Panc1 (cell line): Measurements from ENCODE around the gene CT45A1. TPM values are rescaled to one million over a fixed set of nuclear protein-coding genes. Genes with fewer than 3 reads are reported as not detected.
"Not testable (repeated sequence)": the region's sequence is repeated elsewhere in the genome, so short reads cannot be mapped to it uniquely, and the experiment has no call there.

Experiments
- ATAC-seq: fragments of 200-7000 bp; cut with Tn5 transposase; 2 replicates; pipeline ENCODE4 v1.9.1; 2020; ENCODE audit warnings: mild to moderate bottlenecking, moderate library complexity
- Bru-seq: library from RNA; stranded (reverse); fragments of 400-500 nt; gene quantifications from one replicate; lab custom pipeline; 2021; lab: Mats Ljungman, UMichigan
- BruChase-seq, 2 experiments: library from RNA; stranded (reverse); fragments of 400-500 nt; gene quantifications; one replicate each; lab custom pipeline; 2021; lab: Mats Ljungman, UMichigan
- BruUV-seq: library from RNA; stranded (reverse); fragments of 400-500 nt; replicated peaks from 2 replicates; lab custom pipeline; 2021; lab: Mats Ljungman, UMichigan
- CTCF ChIA-PET: fragments of 300-600 bp; sonication (Branson Sonifier 250); formaldehyde crosslinking; loops from one replicate; lab custom pipeline; 2022; ENCODE audit warnings: antibody characterized with exemption; lab: Charles Lee
- POLR2A ChIA-PET: fragments of 300-600 bp; sonication (Branson Sonifier 250); formaldehyde crosslinking; loops from one replicate; lab custom pipeline; 2022; ENCODE audit warnings: antibody characterized with exemption; lab: Charles Lee
- DNase-seq: peaks from one replicate; pipeline ENCODE4 v3.0.0-alpha.2; 2010; ENCODE audit warnings: low read depth, low spot score
- H3K27ac ChIP-seq: 2 replicates; pipeline ENCODE4 v1.5.1; 2011; ENCODE audit warnings: mild to moderate bottlenecking, low read length, inconsistent platforms
- H3K27me3 ChIP-seq: fragments of 200-500 bp; sonication (Bioruptor generic); 2 replicates; pipeline ENCODE4 v1.6.0; 2014; ENCODE audit warnings: low read length, inconsistent platforms; ENCODE audit not compliant: control insufficient read depth, insufficient read depth
- H3K36me3 ChIP-seq: fragments of 200-500 bp; sonication (Bioruptor generic); 2 replicates; pipeline ENCODE4 v1.5.1; 2014; ENCODE audit warnings: inconsistent platforms, mild to moderate bottlenecking, low read length, moderate library complexity; ENCODE audit not compliant: control insufficient read depth, insufficient read depth
- H3K4me1 ChIP-seq: 2 replicates; pipeline ENCODE4 v1.5.1; 2011; ENCODE audit warnings: inconsistent platforms, mild to moderate bottlenecking, low read length, moderate library complexity; ENCODE audit not compliant: control insufficient read depth, insufficient read depth
- H3K4me3 ChIP-seq, 2 experiments: 2 replicates each; pipeline ENCODE4 v1.5.1; 2011 to 2012; ENCODE audit warnings: low read depth in 2 of 2, low read length in 2 of 2, mild to moderate bottlenecking in 2 of 2, inconsistent platforms in 1 of 2, moderate library complexity in 1 of 2
- H3K9me3 ChIP-seq: fragments of 200-500 bp; sonication (Bioruptor generic); 2 replicates; pipeline ENCODE4 v1.5.1; 2014; ENCODE audit warnings: low read depth, mild to moderate bottlenecking, inconsistent platforms, low read length, moderate library complexity; ENCODE audit not compliant: control insufficient read depth, insufficient read depth
- CTCF ChIP-seq: fragments of 450-650 bp; IDR thresholded peaks from 2 replicates; pipeline ENCODE4 v1.5.1; 2017; ENCODE audit warnings: mild to moderate bottlenecking
- POLR2AphosphoS5 ChIP-seq: IDR thresholded peaks from 2 replicates; pipeline ENCODE4 v1.6.1; 2012; ENCODE audit warnings: mild to moderate bottlenecking, low read depth, low read length, moderate library complexity
- REST ChIP-seq, 2 experiments: IDR thresholded peaks; 2 replicates each; pipeline ENCODE4 v1.6.1; 2011 to 2012; ENCODE audit warnings: low read depth in 2 of 2, control low read depth in 1 of 2, low read length in 1 of 2, mild to moderate bottlenecking in 1 of 2, moderate library complexity in 1 of 2; ENCODE audit not compliant: insufficient read depth in 1 of 2
- SIN3A ChIP-seq: IDR thresholded peaks from 2 replicates; pipeline ENCODE4 v1.6.1; 2012; ENCODE audit warnings: low read depth, mild to moderate bottlenecking, low read length, moderate library complexity, borderline replicate concordance; ENCODE audit not compliant: insufficient read depth
- TCF7L2 ChIP-seq: IDR thresholded peaks from 2 replicates; pipeline ENCODE4 v1.6.1; 2011; ENCODE audit warnings: mild to moderate bottlenecking, low read depth, low read length, inconsistent platforms
- in situ Hi-C: cut with HindIII; loops from 2 replicates; pipeline ENCODE4 v1.10.0; 2016; ENCODE audit warnings: low sequenced_read_pairs, low pct_unique_long_range_greater_than_20kb
- intact Hi-C: fragments of 100-400 bp; cut with micrococcal nuclease; formaldehyde crosslinking; loops from one replicate; pipeline ENCODE4 v1.10.0; 2022; ENCODE audit not compliant: unreplicated experiment
- long read RNA-seq: library from polyadenylated mRNA; unstranded; transcript quantifications from one replicate; pipeline ENCODE4 v2.0.0, GENCODE V29; 2021; ENCODE audit not compliant: unreplicated experiment
- polyA plus RNA-seq: library from polyadenylated mRNA; unstranded; fragments of >200 nt; gene quantifications from one replicate; pipeline ENCODE4 v1.2.1, GENCODE V29; 2012; ENCODE audit warnings: missing spikeins; ENCODE audit not compliant: insufficient read length
- total RNA-seq: library from RNA; stranded (reverse); gene quantifications from one replicate; pipeline ENCODE4 v1.2.1, GENCODE V29; 2021; ENCODE audit not compliant: unreplicated experiment

CT45A1 gene
- total RNA-seq (not detected), Bru-seq, nascent RNA (not detected), BruChase-seq, experiment 1, labeled RNA remaining after a 2-hour chase (not detected), BruChase-seq, experiment 2, labeled RNA remaining after a 6-hour chase (not detected)
- not detected for polyA plus RNA-seq
- long read RNA-seq = 0 reads

- intact Hi-C loops, H3K9me3 ChIP-seq, H3K27me3 ChIP-seq, H3K4me3 ChIP-seq, BruUV-seq, H3K36me3 ChIP-seq, in situ Hi-C loops, DNase-seq, H3K4me1 ChIP-seq, ATAC-seq, H3K27ac ChIP-seq, POLR2A ChIA-PET, CTCF ChIA-PET: not testable (repeated sequence)
- TF ChIP-seq CTCF = peak; percentile 52
Observed at GRCh38 chrX:135713183-135713689, at the start of gene CT45A1. TSS of gene CT45A1 (plus strand) at chrX:135713639. CDS start at chrX:135718941, 5,302 bp downstream.

GRCh38 chrX:135672979-135673378 lies 40.5 kb upstream of the CT45A1 start:
- H3K9me3 ChIP-seq, POLR2A ChIA-PET, in situ Hi-C loops, DNase-seq, ATAC-seq, H3K27ac ChIP-seq, H3K36me3 ChIP-seq, H3K27me3 ChIP-seq, BruUV-seq, intact Hi-C loops, CTCF ChIA-PET, H3K4me1 ChIP-seq, H3K4me3 ChIP-seq: not testable (repeated sequence)

- DNase-seq (no peak), ATAC-seq (peak; percentile 85)
- no peaks in the 10 kb centered on the region for H3K4me1 ChIP-seq
- H3K36me3 ChIP-seq = no peaks in the 10 kb centered on the region
- POLR2A ChIA-PET = no interaction called here
- no TSS peak for BruUV-seq
- H3K27me3 ChIP-seq = peaks cover 4% of the 10 kb centered on the region; the same call in 1 of the 2 replicates
- H3K4me3 ChIP-seq = no peak overlapping the region
- H3K9me3 ChIP-seq = no peaks in the 10 kb centered on the region
- in situ Hi-C loops = no loop called here
- TF ChIP-seq SIN3A = no peak
- peak; percentile 76 for TF ChIP-seq CTCF
- no peak overlapping the region for H3K27ac ChIP-seq
- CTCF ChIA-PET = no interaction called here
- intact Hi-C loops = no loop called here
Observed at GRCh38 chrX:135688137-135688536, 25.3 kb upstream of the CT45A1 start.

GRCh38 chrX:135695471-135695870 lies 18.0 kb upstream of the CT45A1 start:
- BruUV-seq = no TSS peak
- in situ Hi-C loops = no loop called here

More at GRCh38 chrX:135695471-135695870, 18.0 kb upstream of the CT45A1 start:
- no peak overlapping the region for H3K4me3 ChIP-seq
- H3K36me3 ChIP-seq = no peaks in the 10 kb centered on the region; the same call in 1 of the 2 replicates
- no peak overlapping the region for H3K27ac ChIP-seq
- POLR2A ChIA-PET = no interaction called here
- CTCF ChIA-PET = no interaction called here
- TF ChIP-seq POLR2AphosphoS5 (no peak), TCF7L2 (no peak), SIN3A (no peak), CTCF (no peak), REST (IDR thresholded peaks at IDR 0.05; ENCODE audit: insufficient read depth in 1 of 2, low read depth in 2 of 2, low read length in 1 of 2) (no peak)
- H3K27me3 ChIP-seq = peaks cover 9% of the 10 kb centered on the region
- no peaks in the 10 kb centered on the region for H3K9me3 ChIP-seq
- no peaks in the 10 kb centered on the region for H3K4me1 ChIP-seq
- ATAC-seq (no peak), DNase-seq (no peak)
- intact Hi-C loops = loop anchor here (10.0 kb wide), 1 partner anchor 211 kb away; no protein-coding TSS in a partner anchor
